Activated T-cell treated with anti-CD3 and anti-CD28 coated beads for 24 hours (primary cell): ENCODE measurements around the gene ENTPD8.

Source experiments
- DNase-seq: peaks from one replicate; pipeline ENCODE4 v3.0.0-alpha.2; 2020; ENCODE audit warnings: low read depth

Gene ENTPD8

DNA sequence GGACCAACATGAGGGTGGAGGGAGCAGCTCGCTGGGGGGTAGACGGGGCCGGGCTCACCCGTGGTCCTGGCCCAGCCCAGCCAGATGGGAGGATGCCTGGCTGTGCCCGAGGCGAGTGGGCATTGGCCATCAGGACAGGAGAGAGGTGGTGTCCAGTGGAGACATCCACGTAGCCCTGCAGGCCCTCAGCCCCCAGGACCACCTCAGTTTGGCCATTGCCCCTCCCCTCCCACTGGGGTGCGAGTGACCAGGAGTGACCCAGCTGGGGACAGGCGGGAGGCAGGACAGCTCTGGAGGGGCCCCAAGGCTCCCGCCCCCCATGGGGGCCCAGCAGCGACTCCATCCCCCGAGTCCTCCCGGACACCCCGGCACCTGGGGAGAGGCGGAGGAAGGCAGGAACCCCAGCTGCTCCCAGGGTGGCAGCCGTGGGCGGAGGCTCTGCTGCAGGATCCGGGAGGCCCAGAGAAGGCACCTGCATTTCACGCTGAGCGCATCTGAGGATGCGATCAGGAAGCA is 9.7 kb downstream of the ENTPD8 start:
- DNase-seq, result no peak

DNA sequence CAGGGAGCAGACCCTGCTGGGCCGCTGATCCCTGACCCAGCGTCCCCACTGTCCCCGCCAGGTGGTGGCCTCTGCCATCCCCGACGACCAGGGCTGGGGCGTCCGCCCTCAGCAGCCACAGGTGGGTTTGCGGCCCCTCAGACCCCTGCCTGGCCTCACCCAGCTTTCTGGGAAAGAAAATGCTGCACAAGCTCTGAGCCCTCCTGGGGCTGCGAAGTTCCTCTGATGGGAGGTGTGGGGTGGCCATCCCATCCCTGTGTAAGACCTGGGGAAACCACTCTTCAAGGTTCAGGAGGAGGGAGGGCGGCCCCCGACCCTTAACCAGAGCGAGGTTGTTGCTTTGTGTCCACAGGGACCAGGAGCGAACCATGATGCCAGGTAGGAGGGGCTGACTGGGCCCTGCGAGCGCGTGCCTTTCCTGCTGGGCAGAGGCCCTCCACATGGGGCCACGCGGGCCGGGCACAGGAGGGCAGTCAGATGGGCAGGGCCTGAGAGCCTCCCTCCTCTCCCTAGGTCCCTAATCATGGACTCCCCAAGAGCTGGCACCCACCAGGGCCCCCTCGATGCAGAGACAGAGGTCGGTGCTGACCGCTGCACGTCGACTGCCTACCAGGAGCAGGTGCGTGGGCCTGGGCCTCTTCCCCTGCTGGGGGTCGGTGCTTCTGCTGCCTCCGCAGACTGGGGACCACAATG is 10.3 kb downstream of the ENTPD8 start:
- DNase-seq, result no peak

- no peak for DNase-seq
Observed at GRCh38 chr9:137429974-137430722, 11.0 kb downstream of the ENTPD8 start.

DNA sequence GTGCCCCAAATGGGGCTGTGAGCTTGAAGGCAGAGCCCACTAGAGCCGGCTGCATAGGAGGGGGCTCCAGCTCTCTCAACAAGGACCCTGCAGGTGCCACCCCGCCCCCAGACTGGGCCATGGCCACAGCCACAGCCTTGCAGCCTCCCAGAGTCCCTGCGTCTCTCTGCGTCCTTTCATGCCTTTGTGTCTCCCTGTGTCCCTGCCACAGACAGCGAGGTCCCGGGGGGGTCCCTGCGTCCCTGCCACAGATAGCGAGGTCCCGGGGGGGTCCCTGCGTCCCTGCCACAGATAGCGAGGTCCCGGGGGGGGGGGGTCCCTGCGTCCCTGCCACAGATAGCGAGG is 11.6 kb downstream of the ENTPD8 start:
- DNase-seq, result no peak

- DNase-seq, result no peak
Observed at GRCh38 chr9:137428841-137429545, 12.2 kb downstream of the ENTPD8 start.

DNA sequence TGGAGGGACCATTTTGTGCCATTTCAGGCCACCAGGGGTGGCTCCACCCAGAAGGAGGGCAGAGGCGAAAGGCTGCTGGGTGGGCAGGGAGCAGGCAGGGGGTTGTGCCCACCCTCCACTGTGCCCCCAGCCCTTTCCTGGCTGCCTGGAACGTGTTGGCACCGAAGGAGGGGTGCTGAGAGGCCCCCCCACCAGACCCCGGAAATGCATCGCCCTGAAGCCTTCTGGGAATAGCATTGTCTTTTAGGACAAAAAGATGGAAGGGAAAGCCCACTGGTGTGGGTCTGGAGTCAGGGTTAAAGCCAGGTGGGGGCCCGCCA is 12.9 kb downstream of the ENTPD8 start:
- DNase-seq, result no peak

DNA sequence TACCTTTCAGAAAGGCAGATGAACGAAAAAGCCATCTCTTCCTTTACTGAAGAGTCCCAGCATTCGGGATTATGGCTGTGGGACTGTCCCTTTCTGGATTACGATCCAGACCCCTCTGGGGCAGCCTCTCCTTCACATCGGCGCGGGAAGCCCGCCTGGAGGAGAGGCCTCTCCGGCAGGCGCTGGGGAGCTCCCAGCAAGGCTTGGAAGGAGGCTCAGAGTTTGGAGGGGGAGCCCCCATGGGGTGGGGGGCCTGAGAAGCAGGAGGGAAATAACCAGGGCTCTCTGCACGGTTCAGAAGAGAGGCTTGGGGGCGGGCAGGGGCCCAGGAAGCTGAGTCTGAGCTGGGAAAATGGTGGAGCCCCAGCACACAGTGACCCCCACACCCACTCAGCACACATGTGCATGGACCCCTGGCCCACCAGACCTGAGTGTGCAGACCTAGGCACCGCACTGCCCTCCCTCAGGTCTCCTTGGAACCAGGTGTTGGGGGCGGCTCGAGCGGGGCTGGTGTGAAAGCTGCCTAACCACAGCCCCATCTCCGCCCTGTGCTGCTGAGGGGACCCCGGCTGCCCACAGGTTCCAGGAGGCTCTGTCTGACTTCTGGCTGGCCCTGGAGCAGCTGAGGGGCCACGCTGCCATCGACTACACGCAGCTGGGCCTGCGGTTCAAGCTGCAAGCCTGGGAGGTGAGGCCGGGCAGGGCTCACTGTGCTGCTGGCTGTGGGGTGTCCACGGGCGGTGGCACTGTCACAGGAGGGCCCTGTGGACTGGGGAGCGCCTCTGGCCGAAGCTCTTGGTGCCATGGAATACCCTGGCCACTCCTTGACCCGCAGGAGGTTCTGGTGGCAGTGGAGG is 13.5 kb downstream of the ENTPD8 start:
- DNase-seq, result no peak

GRCh38 chr9:137426018-137426681 is 15.0 kb downstream of the ENTPD8 start:
- no peak for DNase-seq

- no peak for DNase-seq
Observed at GRCh38 chr9:137423514-137424291, 17.5 kb downstream of the ENTPD8 start.

DNA sequence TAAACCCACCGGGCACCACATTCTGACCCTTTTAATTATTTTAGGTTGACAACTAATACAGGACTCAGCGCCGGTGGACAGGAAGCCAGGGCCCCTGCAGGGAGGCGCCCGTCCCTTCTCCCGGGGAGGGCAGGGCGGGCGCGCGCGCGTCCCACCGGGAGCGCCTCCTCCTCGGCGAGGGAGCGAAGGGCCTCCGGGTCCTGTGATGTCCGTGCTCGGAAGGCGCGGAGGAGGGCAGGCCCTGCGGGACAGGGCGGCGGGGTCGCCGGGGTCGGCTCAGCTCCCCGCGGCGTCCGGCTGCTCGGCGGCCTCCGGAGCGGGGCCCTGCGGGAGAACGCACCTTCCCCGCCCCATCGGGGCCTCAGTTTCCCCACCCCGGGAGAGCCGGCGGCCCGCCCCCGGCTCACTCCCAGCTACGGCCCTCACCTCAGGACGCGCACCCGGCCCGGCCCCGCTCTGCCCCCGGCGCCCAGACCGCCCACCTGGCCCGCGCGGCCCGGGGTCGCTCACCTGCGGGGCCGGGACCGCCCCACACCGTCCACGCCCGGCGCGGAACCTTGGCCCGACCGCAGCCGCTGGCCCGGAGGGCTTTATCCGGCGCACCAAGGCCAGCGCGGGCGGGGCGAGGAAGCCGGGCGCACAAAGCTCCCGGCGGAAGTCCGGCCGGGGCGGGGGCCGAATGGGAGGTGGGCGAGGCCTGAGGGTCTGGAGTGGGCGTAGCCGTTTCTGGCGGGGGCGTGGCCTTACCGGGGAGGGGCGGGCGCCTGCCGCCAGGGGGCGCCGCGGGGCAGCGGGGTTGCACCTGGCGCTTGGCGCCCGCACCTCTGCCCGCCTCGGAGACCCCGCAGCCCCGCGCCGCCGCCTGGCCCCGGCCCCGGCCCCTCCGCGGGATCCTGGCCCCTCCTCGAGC is 18.3 kb downstream of the ENTPD8 start, which contains the start of the genes EXD3 and NOXA1:
TSS of gene EXD3 (minus strand) at position 559 of the 910 bp plus-strand sequence. CDS start 27,805 bp downstream, outside the sequence.
TSS of gene NOXA1 (plus strand) at position 790 of the 910 bp plus-strand sequence. CDS start 137 bp downstream, outside the sequence.
- DNase-seq, result peak; percentile 91

DNA sequence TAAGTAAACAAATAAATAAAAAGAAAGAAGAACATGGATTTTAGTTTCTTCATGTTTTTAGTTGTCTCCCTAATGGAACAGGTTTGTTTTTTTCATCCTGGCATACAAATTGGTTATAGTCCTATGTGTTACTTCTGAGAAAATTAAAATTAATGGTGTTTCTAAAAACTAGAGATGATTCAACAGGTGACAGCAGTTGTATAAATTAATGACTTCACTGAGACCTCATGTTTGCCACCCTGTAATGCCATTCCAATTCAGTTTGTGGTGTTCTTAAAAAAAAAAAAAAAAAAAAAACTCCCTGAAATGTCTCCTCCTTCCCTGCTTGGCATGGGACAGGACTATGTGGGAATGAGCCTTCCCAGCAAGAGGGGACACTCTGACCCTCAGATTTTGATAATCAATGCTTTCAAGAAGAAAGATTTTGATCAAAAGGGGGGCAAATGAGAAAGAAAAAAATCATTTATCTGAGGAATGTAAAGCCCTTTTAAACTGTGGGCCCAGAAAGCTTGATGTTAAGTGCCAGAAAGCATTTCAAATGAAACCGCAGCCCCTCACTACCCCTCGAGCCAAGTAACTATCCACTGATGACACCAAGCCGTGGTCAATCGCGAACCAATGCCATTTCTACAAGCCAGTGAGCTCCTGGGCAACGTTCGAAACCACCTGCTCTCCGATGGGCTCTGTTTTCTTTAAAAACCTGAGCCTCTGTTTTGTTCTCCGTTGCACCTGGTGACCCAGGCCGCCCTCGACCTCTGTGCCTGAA is 19.1 kb downstream of the ENTPD8 start:
- no peak for DNase-seq

GRCh38 chr9:137417161-137418021 is 23.8 kb downstream of the ENTPD8 start:
- DNase-seq, result no peak

DNA sequence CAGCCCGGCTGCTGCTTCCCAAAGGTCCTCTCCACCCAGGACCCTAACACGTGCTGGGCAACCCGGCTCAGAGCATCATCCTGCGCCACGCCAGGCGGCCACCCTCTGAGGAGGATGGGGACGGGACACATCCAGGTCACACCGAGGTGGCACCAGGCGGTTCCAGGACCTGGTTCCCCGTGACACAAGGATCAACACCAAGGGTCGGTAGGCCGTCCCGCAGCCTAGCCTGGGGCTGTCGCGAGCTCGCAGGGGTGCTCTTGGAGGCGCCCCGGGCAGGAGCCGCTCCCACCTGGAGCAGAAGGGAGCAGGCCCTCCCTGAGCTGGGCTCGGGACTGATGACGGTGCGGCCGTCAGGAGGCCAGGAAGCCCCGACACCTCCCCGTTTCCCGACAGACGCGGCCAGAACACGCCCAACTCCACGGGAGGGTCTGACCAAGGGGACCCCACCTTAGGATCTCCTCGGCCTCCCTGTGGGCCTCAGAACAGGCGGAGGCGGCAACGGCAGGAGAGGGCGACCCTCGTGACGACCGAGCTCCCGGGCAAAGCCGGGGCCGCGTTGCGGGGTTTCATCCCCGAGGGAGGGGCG is 24.5 kb downstream of the ENTPD8 start:
- no peak for DNase-seq

- no peak for DNase-seq
Observed at GRCh38 chr9:137416006-137416562, 25.1 kb downstream of the ENTPD8 start.

DNA sequence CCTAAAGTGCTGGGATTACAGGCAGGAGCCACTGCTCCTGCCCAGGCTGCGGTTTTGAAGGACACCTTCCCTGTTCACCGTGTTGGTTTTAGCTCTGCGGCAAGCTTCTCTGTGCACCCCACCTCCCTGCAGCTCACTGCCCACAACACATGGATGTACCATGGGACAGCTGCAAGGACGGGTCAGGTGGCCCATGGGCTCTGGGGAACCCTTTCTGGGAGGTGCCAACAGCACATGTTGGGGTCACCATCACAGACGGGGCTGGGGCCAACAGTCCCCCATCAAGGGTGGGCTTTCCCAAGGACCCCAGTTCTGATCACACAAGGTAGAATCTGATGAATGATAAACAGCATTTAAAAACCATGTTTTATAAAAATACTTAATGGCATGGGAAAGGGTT is 25.7 kb downstream of the ENTPD8 start:
- no peak for DNase-seq

DNA sequence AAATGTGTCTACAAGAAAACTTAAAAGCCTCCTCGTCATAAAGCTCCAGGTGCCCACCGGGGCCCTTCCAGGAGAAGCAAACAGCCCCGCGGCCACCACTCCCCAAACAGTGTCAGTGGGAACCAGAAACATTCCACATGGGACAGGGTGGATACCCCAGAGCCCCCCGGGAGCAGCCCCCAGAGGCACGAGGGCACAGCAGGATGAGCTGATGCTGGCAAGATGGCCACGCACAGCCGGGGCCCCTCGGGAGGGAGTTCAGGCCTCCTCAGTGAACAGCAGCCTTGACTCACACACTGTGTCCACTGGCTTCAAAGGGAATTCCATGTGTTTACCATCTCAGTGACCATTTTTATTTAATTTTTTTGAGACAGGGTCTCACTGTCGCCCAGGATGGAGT is 28.7 kb downstream of the ENTPD8 start:
- DNase-seq, result no peak
